ENCODE data around the gene TXN.
"Not testable (repeated sequence)": the region's sequence is repeated elsewhere in the genome, so short reads cannot be mapped to it uniquely, and the experiment has no call there.

TXN gene

GRCh38 chr9:110255463-110256379, 586 bp downstream of the TXN start:
- DNase-seq, result no peak

- no peak for DNase-seq
Measured at GRCh38 chr9:110255034-110255462, 1.3 kb downstream of the TXN start.

GRCh38 chr9:110254500-110254899, 1.8 kb downstream of the TXN start:
- DNase-seq, result no peak

GRCh38 chr9:110252509-110253139, 3.7 kb downstream of the TXN start:
- no peak for DNase-seq

- DNase-seq, result not testable (repeated sequence)
Measured at GRCh38 chr9:110251770-110252169, 4.5 kb downstream of the TXN start.

GRCh38 chr9:110251212-110251611, 5.1 kb downstream of the TXN start:
- DNase-seq, result no peak

GRCh38 chr9:110249603-110250002, 6.7 kb downstream of the TXN start:
- no peak for DNase-seq

GRCh38 chr9:110248361-110248760, 7.9 kb downstream of the TXN start:
- DNase-seq, result no peak

GRCh38 chr9:110246214-110246613, 10.1 kb downstream of the TXN start:
- DNase-seq, result no peak

- no peak for DNase-seq
Measured at GRCh38 chr9:110244616-110245015, 11.7 kb downstream of the TXN start.

- DNase-seq, result no peak
Measured at GRCh38 chr9:110241858-110242321, 14.4 kb downstream of the TXN start.

GRCh38 chr9:110241260-110241857, 14.9 kb downstream of the TXN start:
- no peak for DNase-seq

- no peak for DNase-seq
Measured at GRCh38 chr9:110240198-110240597, 16.1 kb downstream of the TXN start.

- no peak for DNase-seq
Measured at GRCh38 chr9:110228321-110228720, 28.0 kb downstream of the TXN start.

- no peak for DNase-seq
Measured at GRCh38 chr9:110224583-110224982, 31.7 kb downstream of the TXN start.

- DNase-seq, result no peak
Measured at GRCh38 chr9:110220809-110221208, 35.5 kb downstream of the TXN start.

- no peak for DNase-seq
Measured at GRCh38 chr9:110217656-110218099, 38.6 kb downstream of the TXN start.

- DNase-seq, result no peak
Measured at GRCh38 chr9:110214586-110215355, 41.5 kb downstream of the TXN start.

- DNase-seq, result no peak
Measured at GRCh38 chr9:110214090-110214489, 42.2 kb downstream of the TXN start.

- no peak for DNase-seq
Measured at GRCh38 chr9:110213413-110214044, 42.8 kb downstream of the TXN start.

- no peak for DNase-seq
Measured at GRCh38 chr9:110208031-110208430, 48.3 kb downstream of the TXN start, which contains the start of gene C9orf152. Gene C9orf152 (minus strand): TSS chr9:110208159. CDS start chr9:110207579, 580 bp downstream.

GRCh38 chr9:110207071-110207641, 49.2 kb downstream of the TXN start:
- DNase-seq, result peak; percentile 81
